ENCODE results near the gene SRSF4.
A peak's percentile ranks its signal among the peaks of the same experiment; 100 is the strongest.
"Not testable (repeated sequence)": the region's sequence is repeated elsewhere in the genome, so short reads cannot be mapped to it uniquely, and the experiment has no call there.

SRSF4 gene

GRCh38 chr1:29126198-29126597 lies 55.5 kb downstream of the SRSF4 start:
- DNase-seq (ENCODE audit: low read depth in 2 of 3, low spot score in 2 of 3) = no peak

- DNase-seq (ENCODE audit: low read depth in 2 of 3, low spot score in 2 of 3) = no peak
Measured at GRCh38 chr1:29125788-29126187, 55.9 kb downstream of the SRSF4 start.

- DNase-seq (ENCODE audit: low read depth in 2 of 3, low spot score in 2 of 3) = no peak
Measured at GRCh38 chr1:29125237-29125641, 56.5 kb downstream of the SRSF4 start.

GRCh38 chr1:29124366-29125236 lies 57.1 kb downstream of the SRSF4 start:
- DNase-seq (ENCODE audit: low read depth in 2 of 3, low spot score in 2 of 3) = peak; percentile 49 to 74 (median 51)

GRCh38 chr1:29123887-29124365 lies 57.8 kb downstream of the SRSF4 start, which contains the start of gene TMEM200B:
Gene TMEM200B (minus strand): TSS chr1:29123903. CDS start chr1:29121828, 2,075 bp downstream.
- DNase-seq (ENCODE audit: low read depth in 2 of 3, low spot score in 2 of 3) = no peak

GRCh38 chr1:29123053-29123886 lies 58.4 kb downstream of the SRSF4 start:
- DNase-seq (ENCODE audit: low read depth in 2 of 3, low spot score in 2 of 3) = peak in 1 of 3 experiments; percentile 16

GRCh38 chr1:29122682-29123052 lies 59.0 kb downstream of the SRSF4 start:
- no peak for DNase-seq (ENCODE audit: low read depth in 2 of 3, low spot score in 2 of 3)

- no peak for DNase-seq (ENCODE audit: low read depth in 2 of 3, low spot score in 2 of 3)
Measured at GRCh38 chr1:29121936-29122681, 59.6 kb downstream of the SRSF4 start.

GRCh38 chr1:29121516-29121935 lies 60.2 kb downstream of the SRSF4 start:
- no peak for DNase-seq (ENCODE audit: low read depth in 2 of 3, low spot score in 2 of 3)

- DNase-seq (ENCODE audit: low read depth in 2 of 3, low spot score in 2 of 3) = peak in 2 of 3 experiments; percentile 38 to 45
Measured at GRCh38 chr1:29120947-29121485, 60.7 kb downstream of the SRSF4 start.

- no peak for DNase-seq (ENCODE audit: low read depth in 2 of 3, low spot score in 2 of 3)
Measured at GRCh38 chr1:29120367-29120766, 61.3 kb downstream of the SRSF4 start.

- DNase-seq (ENCODE audit: low read depth in 2 of 3, low spot score in 2 of 3) = no peak
Measured at GRCh38 chr1:29119121-29119929, 62.4 kb downstream of the SRSF4 start.

- no peak for DNase-seq (ENCODE audit: low read depth in 2 of 3, low spot score in 2 of 3)
Measured at GRCh38 chr1:29117381-29117780, 64.3 kb downstream of the SRSF4 start.

- no peak for DNase-seq (ENCODE audit: low read depth in 2 of 3, low spot score in 2 of 3)
Measured at GRCh38 chr1:29114654-29115053, 67.0 kb downstream of the SRSF4 start.

- DNase-seq (ENCODE audit: low read depth in 2 of 3, low spot score in 2 of 3) = no peak
Measured at GRCh38 chr1:29113413-29114117, 68.1 kb downstream of the SRSF4 start.

- no peak for DNase-seq (ENCODE audit: low read depth in 2 of 3, low spot score in 2 of 3)
Measured at GRCh38 chr1:29112705-29113412, 68.8 kb downstream of the SRSF4 start.

- DNase-seq (ENCODE audit: low read depth in 2 of 3, low spot score in 2 of 3) = not testable (repeated sequence)
Measured at GRCh38 chr1:29108041-29108440, 73.7 kb downstream of the SRSF4 start.

- DNase-seq (ENCODE audit: low read depth in 2 of 3, low spot score in 2 of 3) = no peak
Measured at GRCh38 chr1:29105822-29106221, 75.9 kb downstream of the SRSF4 start.

GRCh38 chr1:29100487-29100886 lies 81.2 kb downstream of the SRSF4 start:
- no peak for DNase-seq (ENCODE audit: low read depth in 2 of 3, low spot score in 2 of 3)
